Effector CD4-positive, alpha-beta T cell (primary cell): ENCODE measurements around the gene ITPA.
A peak's percentile ranks its signal among the peaks of the same experiment; 100 is the strongest.

Source experiments
- DNase-seq: peaks from one replicate; pipeline ENCODE4 v3.0.0-alpha.2; 2020

The ITPA gene

GRCh38 chr20:3229158-3229557 is 19.9 kb downstream of the ITPA start:
- no peak for DNase-seq

DNA sequence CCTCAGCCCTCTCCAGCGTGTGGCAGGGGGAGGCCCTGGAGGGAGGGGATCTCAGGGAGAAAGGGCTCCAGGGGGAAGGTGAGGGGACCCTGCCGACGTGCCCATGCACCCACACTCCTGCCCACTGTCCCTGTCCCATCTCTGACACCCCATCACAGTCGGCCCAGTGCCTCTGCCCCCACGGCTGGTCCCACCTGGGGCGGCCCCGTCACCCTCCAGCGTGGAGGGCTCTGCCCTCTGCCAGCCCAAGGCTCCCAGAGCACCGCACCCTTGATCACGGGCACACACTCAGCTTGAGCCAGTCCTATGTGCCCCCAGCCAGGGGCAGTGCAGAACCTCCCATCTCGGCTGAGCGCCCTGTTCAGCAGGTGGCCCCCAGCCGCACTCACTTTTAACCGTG is 20.5 kb downstream of the ITPA start:
- no peak for DNase-seq

- no peak for DNase-seq
Measured at GRCh38 chr20:3231116-3231515, 21.8 kb downstream of the ITPA start.

- DNase-seq = no peak
Measured at GRCh38 chr20:3231889-3232588, 22.7 kb downstream of the ITPA start.

- no peak for DNase-seq
Measured at GRCh38 chr20:3233131-3233990, 24.1 kb downstream of the ITPA start.

- DNase-seq = no peak
Measured at GRCh38 chr20:3233991-3234498, 24.7 kb downstream of the ITPA start.

GRCh38 chr20:3235666-3236324 is 26.5 kb downstream of the ITPA start:
- no peak for DNase-seq

DNA sequence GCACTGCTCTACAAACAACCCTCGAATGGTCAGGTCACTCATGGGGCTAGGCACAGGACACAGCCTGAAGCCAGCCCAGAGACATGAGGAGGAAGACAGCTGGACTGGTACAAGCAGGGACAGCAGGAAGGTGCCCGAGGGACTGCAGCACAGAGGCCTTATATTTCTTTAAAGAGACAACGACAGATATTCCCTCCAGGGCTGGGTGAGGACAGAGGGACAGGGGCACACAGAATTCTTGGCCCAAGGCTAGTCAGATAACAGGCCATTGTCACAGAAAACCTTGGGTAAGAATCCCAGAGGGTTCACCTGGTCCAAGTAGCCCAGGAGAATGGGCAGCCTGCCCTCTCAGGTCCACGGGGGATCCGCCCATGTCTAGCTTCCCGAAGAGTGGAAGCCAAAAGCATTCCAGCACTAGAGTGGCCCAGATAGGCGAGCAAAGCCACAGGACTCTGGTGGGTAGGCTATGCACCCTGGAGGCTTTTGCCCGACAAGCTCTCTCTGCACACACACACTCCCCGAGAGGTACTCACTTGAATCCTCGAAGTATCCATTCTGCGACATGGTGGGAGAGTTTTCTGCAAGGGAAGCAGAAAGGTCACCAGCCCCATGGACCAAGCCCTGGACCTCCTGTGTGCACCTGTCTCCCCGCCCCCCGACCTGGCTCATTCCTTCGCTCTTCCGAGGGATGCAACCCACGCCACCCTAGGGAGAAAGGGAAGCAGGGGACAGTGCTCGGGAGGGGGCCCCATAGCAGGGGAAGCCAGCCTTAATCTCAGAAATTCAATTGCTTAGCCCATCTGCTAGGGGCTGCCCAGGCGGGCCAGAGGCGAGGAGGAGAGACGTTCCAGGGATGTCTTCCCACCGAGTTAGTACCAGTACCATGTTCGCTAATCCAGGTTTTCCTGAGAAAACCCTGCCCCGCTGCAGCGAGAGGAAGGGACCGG is 28.0 kb downstream of the ITPA start:
- DNase-seq = no peak

DNA sequence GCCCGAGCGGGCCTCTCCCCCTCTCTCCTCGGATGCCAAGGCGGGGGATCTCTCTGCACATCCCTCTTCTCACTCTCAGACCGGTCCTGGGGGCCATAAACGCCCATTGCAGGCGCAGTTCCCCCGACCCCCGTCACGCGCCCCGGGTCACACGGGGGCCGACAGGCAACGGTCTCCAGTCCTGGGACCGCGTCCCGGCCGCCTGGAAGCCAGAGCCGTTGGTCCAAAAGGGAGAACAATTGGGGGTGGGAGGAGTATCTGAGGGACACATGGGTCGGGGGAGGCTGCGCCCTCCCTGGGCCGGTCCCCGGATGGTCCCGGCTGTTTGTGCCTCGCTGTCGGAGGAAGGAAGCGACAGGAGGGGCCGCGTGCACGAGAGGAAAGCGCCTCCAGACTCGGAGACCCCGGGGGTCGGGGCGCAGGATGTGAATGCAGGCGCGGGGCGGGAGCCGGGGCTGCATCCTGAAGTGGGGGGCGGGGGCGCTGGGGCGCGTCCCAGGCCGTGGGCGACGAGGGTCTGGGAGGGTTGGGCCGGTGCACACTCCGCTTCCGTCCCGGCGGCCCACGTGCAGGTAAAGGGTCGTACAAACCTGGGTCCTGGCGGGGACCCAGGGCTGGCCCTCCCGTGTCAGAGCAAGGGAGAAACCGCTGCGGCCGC is 28.8 kb downstream of the ITPA start:
- no peak for DNase-seq

GRCh38 chr20:3238616-3239025 is 29.3 kb downstream of the ITPA start:
- peak; percentile 26 for DNase-seq

- DNase-seq = no peak
Measured at GRCh38 chr20:3239026-3239866, 29.9 kb downstream of the ITPA start, which contains the start of gene SLC4A11. SLC4A11 (minus strand) TSS chr20:3239190; CDS start chr20:3239137, 53 bp downstream.

DNA sequence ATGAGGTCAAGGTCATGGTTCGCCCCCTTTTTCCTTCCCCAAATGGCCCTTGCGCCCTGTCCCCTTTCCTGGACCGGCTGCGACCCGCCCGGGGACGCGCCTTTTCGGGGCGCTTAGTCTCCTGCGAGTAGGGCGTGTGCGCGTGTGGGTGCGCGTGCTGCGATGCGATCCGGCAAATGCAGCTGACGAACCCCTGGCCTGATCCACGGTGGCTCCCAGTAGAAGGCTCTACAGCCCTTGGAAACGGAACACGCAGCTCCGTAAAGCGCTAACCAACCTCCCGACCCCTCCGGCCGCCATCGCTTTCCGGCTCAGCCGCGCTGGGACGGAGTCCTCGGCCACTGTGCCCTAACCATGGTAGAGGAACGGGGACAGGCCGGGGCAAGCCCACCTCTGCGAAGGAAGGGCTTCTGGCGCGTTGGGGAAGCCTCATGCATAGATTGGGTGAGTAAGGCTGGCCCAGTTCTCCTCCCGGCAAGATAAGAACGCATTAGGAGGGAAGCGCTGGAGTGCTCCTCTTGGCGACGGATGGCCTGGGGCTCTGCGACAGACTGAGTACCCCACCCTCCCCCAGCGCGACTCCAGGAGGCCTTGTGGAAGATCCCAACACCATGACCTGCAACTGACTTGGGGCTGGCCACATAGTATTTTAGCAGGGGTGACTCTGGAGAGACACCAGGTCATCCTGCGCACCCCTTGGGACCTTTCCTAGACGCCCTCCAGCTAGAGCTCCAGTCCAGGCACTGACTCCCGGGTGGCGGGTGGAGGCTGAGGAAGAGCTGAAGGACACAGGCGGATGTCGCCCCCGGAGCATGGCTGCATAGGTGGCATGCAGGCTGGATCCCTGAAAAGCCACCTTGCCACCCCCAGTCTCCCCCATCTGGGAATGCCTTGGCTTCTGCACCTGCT is 30.8 kb downstream of the ITPA start:
- DNase-seq = no peak

DNA sequence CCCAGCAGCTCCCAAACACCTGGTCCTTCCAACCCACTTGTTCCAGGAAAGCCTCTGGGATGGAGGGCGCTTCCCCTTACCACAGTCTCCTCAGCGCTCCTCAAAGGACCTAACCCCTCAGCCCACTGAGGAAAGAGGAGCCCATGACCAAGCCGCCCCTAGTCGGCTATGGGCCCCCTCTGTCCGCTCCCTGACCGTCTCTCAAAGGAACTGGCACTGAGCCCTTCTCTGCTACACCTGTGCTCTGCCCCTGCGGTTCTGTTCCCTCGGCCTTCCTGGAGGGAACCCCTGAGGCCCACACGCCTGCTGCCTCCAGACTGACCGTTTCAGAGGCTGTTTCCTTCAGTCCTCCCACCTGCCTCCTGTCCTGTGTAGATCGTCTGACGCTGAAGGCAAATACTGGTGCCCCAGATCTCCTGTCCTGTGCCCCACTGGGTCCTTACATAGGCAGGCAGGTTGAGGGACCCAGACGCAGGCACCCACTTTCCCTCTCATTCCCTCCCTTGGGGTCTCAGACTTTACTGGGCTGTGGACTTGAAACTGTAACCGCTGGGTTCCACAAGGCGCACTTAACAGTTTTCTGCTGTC is 31.6 kb downstream of the ITPA start:
- no peak for DNase-seq

GRCh38 chr20:3242172-3242692 is 32.9 kb downstream of the ITPA start:
- DNase-seq = no peak

GRCh38 chr20:3243718-3244358 is 34.5 kb downstream of the ITPA start:
- DNase-seq = no peak

- no peak for DNase-seq
Measured at GRCh38 chr20:3244613-3245012, 35.3 kb downstream of the ITPA start.

DNA sequence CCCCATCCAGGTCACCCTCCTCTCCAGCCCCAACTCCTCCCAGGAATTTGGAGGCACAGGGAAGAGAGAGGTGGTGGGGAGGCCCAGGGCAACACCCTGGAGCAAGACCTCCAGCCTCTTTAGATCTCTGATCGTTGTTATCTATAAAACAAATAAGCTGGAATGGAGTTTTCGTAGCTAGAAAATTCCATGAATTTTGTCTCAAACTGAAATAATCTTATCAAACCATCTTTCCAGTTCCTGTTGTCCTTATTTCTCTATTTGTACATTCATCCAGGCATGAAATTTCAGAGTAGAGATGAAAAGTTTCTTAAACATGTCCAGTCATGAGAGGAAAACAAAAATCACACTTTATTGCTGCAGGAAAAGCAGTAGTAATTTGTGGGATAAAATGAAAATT is 35.9 kb downstream of the ITPA start:
- no peak for DNase-seq

DNA sequence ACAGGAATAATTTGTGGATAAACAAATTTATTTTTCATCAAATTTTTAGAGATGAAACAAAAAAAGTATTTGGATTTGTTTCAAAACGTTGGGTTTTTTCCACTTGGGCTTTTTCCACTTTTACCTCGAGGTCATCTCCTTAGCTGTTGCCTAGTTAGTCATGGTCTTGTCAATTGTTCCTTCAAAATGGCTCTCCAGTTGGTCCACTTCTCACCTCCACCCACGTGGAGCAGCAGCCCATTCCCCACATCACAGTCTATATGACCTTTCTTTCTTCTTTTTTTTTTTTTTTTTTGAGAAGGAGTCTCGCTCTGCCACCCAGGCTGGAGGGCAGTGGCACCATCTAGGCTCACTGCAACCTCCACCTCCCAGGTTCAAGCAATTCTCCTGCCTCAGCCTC is 36.4 kb downstream of the ITPA start:
- DNase-seq = no peak
